GM18502 (cell line): ENCODE data around the gene KCNH2.

Experiments used
- ATAC-seq: cut with Tn5 transposase; IDR thresholded peaks from one replicate; pipeline ENCODE4 v1.9.1; 2021; ENCODE audit warnings: mild to moderate bottlenecking; ENCODE audit not compliant: unreplicated experiment, poor library complexity

KCNH2 gene

GRCh38 chr7:150939466-150939865, 38.7 kb downstream of the KCNH2 start:
- ATAC-seq = no peak

DNA sequence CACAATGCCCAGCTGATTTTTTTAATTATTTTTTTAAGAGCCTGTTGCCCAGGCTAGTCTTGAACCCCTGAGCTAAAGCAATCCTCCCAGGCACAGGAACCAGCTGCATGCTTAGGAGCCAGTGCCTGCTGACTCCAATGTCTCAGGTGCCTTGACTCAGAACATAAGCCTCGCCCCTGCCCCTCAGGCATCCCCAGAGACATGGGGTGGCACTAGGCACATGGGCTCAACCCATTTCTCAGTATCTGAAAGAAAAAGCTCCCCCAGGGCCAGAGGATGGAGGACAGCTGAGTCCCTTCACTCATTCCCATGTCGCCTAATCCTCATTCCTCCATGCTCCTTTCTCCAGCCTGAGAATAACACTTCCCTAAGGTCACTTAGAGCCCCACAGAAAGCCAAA, 39.1 kb downstream of the KCNH2 start:
- ATAC-seq = no peak

DNA sequence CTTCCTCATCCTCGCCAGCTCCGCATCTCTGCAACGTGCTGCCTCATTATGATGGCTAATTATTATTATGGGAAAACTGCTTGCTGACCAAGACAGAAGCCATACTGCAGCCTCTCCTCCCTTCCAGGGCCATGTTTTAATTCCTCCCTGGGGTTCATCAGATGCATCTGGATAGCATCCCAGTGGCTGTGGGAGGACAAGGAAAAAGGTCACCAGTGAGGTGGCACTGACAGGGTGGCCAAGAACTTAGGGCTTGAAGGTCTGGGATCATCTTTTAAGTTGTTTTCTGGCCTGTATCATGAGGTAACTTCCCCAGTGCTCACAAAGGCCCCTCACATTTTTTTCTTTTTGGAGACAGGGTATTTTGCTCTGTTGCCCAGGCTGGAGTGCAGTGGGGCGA, 39.6 kb downstream of the KCNH2 start:
- ATAC-seq = no peak

DNA sequence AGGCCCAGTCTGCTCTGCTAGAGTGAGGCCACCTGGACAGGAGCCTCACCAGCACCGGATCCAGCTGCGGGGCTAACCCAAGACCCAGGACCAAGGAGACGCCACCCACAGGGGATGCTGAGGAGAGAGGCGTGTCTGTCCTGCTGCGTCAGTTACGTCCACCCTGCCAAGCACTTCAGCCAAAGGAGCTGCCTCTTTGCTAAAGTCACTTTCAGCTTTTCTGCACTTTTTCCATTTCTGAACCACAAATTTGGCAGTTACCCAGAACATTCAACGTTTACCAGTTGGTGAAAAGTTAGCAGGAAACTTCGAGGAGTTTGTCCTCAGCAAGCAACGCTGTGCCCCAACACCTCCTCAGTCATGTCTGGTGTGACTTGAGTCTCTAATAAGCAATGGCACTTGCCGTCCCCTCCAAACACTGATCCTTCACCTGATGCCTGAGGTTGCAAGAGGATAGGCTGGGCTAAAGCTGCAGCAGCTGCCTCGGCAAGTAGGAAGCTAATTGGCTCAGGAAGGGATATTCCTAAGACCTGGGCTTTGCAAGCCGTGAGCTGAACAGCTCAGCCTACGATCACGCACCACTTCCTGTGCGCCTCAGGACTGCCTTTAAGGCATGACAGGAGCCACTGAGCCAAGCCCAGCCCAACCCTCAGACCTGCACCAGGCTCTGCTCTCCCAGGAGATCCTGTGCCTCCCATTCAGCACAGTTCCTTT, 40.1 kb downstream of the KCNH2 start:
- ATAC-seq = no peak

GRCh38 chr7:150936018-150936417, 42.1 kb downstream of the KCNH2 start:
- ATAC-seq = no peak

GRCh38 chr7:150935149-150935548, 43.0 kb downstream of the KCNH2 start:
- no peak for ATAC-seq

GRCh38 chr7:150934045-150934766, 43.9 kb downstream of the KCNH2 start:
- ATAC-seq = no peak

DNA sequence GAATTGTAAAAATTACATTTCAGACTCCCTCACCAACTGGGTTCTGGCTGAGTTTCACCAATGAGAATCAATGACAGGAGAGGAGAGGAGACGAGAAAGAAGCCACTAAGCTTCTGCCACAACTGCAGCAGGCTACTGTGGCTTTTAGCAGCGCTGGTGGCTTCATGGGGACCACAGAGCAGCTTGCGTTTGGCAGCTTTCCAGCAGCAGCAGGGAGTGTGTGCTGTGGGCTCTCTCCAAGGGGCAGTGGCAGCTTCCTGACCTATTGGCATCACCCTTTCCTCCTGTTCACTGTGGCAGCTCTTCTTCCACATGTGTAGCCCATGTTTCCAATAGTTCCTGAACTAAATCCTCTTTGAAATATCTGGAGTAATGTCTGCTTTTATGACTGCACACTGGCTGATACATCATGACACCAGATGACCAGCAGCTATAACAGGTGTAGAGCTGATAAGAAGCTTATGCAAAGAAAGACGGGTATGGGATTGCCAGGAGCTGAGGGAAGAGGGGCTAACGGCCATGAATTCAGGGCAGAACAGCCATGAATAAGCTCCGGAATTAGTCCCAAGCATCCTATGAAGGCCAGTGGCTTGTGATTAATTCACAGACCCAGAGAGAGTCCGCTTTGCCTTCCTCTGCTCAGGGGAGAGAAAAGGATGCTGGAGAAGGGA, 46.8 kb downstream of the KCNH2 start:
- no peak for ATAC-seq

DNA sequence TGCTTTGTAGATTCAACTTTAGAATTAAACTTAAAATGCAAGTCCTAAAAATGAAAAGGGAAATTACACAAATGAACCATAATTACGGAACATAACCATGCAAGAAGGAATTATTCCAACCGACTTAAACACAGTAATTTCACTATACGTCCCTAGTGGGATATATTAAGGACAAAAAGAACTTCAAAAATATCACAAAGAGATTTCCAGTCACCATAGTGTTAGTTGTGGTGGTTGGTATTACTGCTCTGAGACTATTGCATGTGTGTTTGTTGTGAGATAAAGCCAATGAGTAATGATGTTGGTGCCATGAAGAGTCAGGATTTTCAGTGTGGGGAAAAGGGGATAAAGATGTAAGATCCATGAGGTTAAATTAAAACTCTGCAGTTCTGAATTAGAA, 49.6 kb downstream of the KCNH2 start:
- no peak for ATAC-seq

DNA sequence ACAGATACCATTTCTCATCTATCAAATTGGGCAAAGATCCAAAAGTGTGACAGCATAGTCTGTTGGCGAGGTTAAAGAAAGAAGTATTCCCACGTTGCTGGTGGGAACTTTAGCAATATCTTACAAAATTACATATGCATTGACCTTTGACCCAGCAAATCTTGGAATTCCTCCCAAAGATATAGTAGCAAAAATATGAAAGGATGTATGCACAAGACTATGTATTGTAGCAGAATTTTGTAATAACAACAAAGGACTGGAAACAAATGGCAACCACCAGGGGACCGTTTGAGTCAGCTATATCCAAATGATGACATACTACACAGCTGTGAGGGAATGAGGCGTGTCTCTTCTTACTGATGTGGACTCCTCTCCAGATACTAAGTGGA, 50.2 kb downstream of the KCNH2 start:
- no peak for ATAC-seq

DNA sequence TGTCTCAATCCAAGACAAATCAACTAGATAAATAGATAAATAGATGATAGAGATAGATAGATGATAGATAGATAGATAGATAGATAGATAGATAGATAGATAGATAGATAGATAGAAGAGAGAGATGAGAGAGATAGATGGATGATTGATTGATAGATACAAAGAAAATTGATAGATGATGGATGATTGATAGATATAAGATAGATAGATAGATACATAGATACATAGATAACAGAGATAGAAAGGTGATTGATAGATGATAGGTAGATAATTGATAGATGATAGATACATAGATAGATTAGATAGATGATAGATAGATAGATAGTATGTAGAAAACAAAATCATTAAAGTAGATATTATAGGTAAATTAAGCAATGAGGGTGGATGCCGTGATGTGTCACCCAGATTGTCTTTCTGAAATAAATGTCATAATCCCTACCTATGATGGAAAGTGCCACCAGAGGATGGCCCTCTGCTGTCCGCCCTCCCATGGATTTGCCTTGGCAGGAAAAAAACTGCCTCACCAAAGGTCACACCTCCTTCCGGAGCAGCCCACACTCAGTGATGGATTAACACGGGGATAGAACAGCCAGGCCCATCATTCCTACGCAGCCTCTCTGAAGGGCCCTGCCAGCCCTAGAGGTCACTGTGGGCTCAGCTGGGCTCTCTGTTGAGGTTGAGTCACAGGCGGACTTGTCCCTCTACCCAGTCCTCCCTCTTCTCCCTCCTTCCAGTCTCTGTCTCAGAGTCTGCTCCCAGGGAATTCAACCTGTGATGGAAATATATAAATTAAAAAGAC, 50.8 kb downstream of the KCNH2 start:
- no peak for ATAC-seq

DNA sequence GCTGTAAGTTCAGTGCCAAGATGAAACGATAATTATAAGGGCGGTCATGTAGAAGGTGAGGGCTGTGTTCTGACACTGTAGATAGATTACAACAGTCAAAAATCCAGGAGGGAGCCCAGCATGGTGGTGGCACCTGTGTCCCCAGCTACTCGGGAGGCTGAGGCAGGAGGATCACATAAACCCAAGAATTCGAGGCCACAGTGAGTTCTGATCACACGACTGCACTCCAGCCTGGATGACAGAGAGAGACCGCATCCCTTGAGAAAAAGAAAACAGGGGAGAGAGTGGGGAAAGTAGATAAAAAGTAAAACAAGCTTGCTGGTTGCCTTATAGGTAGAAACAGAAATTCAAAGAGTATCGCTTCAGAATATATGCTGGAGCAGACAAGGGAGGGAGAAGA, 52.1 kb downstream of the KCNH2 start:
- no peak for ATAC-seq

GRCh38 chr7:150924369-150924781, 53.7 kb downstream of the KCNH2 start:
- ATAC-seq = no peak

DNA sequence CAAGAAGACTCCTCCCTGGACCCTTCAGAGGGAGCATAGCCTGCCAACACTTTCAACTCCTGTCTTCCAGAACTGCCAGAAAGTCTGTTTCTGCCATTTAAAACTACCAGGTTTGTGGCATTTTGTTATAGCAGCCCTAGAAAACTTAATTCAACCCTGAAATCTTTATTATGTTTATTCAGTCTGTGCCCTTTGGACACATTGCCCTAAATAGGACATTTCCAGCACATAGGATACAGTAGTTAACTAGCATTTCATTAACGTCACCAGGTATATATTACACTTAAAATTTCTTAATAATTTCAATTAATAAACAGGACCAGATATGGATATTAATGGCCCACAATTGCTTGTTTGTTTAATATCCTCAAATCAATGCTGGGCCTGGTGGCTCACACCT, 54.3 kb downstream of the KCNH2 start:
- ATAC-seq = no peak

GRCh38 chr7:150923196-150923595, 54.9 kb downstream of the KCNH2 start:
- ATAC-seq = no peak

DNA sequence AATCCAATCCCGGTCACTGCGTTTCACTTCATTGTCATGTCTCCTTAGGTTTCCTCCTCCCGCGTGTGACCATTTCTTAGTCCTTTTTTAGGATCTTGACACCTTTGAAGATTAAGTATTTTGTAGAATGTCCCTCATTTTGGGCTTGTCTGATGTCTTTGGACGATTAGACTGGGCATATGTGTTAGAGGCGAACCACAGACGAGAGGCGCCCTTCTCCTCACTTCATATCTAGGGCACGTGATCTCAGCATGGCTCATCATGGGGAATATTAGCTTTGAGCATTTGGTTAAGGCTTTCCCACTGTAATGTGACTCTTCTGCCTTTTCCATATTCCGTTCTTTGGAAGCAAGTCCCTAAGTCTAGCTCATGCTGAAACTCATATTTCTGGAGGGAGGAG, 59.0 kb downstream of the KCNH2 start:
- ATAC-seq = no peak

DNA sequence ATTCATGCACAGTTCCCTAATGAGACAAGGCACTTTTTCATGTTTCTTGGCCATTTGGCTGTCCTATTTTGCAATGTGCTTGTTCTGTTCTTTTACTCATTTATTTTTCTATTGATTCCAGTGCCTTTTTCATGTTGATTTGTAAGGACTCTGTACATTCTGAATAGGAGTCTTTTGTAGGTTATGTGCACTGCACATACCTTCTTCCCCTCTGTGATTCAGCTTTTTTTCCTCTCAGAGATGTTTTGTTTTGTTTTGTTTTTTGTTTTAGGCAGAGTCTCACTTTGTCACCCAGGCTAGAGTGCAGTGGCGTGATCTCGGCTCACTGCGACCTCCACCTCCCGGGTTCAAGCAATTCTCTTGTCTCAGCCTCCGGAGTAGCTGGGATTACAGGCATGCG, 59.7 kb downstream of the KCNH2 start:
- ATAC-seq = no peak

GRCh38 chr7:150917969-150918368, 60.2 kb downstream of the KCNH2 start:
- ATAC-seq = no peak

- no peak for ATAC-seq
Observed at GRCh38 chr7:150916670-150917069, 61.5 kb downstream of the KCNH2 start.

DNA sequence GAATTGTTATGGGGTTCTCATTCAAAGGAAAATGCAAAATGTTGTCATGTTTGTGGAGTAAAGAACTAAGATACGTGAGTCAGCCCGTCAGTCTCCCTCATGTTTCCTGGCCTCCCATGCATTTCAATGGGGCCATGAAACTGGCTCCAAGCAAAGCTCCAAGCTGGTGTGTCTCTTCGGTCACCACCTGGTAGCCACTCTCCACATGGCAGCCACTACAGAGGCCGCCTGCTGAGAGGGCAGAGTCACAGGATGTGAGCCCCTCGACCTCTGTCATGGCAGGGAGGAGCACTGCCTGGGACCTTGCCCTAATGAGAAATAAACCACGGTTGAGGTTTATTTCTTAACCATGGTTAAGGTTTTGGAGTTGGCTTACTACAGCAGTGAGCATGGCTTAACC, 63.2 kb downstream of the KCNH2 start:
- ATAC-seq = no peak

DNA sequence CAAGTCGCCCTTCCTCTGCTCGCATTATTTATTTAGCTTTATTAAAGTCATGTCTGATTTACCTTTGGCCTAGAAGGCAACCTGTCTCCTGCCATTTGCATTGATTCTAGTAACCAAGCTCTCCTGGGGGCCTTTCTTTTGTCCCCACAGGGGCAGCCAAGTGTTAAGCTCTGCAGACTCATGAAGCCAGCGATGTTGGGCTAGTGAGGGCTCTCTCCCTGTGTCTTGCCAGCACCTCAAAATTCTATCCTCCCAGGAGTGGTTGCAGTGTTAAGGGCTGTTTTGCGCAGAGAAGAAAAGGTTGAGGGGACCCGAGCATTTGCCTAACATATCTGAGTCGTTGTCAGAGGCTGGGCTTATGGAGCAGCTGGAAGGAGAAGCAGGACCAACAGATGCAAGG, 63.9 kb downstream of the KCNH2 start:
- ATAC-seq = no peak
